Left ventricle myocardium inferior (tissue), 1 donor: ENCODE data around the gene ATP5PB. TPM values are rescaled to one million over a fixed set of nuclear protein-coding genes. Genes with fewer than 3 reads are reported as not detected.

Experiments
- DNase-seq: peaks from one replicate; pipeline ENCODE4 v3.0.0-alpha.2; 2020
- H3K27ac ChIP-seq: fragments of 200-600 bp; replicated peaks from 2 replicates; pipeline ENCODE4 v1.8.0; 2021
- H3K27me3 ChIP-seq: fragments of 200-600 bp; 2 replicates; pipeline ENCODE4 v1.8.0; 2021; ENCODE audit warnings: low read depth
- H3K36me3 ChIP-seq: fragments of 200-600 bp; 2 replicates; pipeline ENCODE4 v1.8.0; 2021
- H3K4me1 ChIP-seq: fragments of 200-600 bp; 2 replicates; pipeline ENCODE4 v1.8.0; 2021
- H3K4me3 ChIP-seq: fragments of 200-600 bp; 2 replicates; pipeline ENCODE4 v1.8.0; 2021; ENCODE audit warnings: mild to moderate bottlenecking, moderate library complexity
- H3K9me3 ChIP-seq: fragments of 200-600 bp; replicated peaks from 2 replicates; pipeline ENCODE4 v1.8.0; 2021
- CTCF ChIP-seq: fragments of 200-600 bp; IDR thresholded peaks from 2 replicates; pipeline ENCODE4 v1.8.0; 2021; ENCODE audit warnings: antibody characterized with exemption, mild to moderate bottlenecking, borderline replicate concordance
- intact Hi-C: fragments of 100-400 bp; cut with micrococcal nuclease; formaldehyde crosslinking; loops from one replicate; pipeline ENCODE4 v1.11.0; 2022
- total RNA-seq: library from RNA; stranded (reverse); fragmentation: NEBNext Ultra II Directional; extraction: Animal tissue kit (Norgen Biotek cat#: 25700); gene quantifications from one replicate; pipeline ENCODE4 v1.2.1, GENCODE V29; 2021
- donor health status: DM: no; HTN: yes; CAD: no; lungs with severe emphysema.

Gene ATP5PB
- total RNA-seq, 1 donor from 2014 or later, result 671 TPM

- Histone ChIP-seq H3K27ac (peak overlapping the region; percentile 94), H3K4me3 (peak overlapping the region; percentile 95), H3K36me3 (peaks cover 46% of the 10 kb centered on the region), H3K27me3 (no peaks in the 10 kb centered on the region), H3K9me3 (no peaks in the 10 kb centered on the region), H3K4me1 (peaks cover 64% of the 10 kb centered on the region)
- TF ChIP-seq CTCF, result no peak
- no peak for DNase-seq
- intact Hi-C loops, result no loop called here
Measured at GRCh38 chr1:111448482-111448917, 764 bp upstream of the ATP5PB start.

- no peaks in the 10 kb centered on the region for H3K9me3 ChIP-seq
- intact Hi-C loops, result no loop called here
- no peaks in the 10 kb centered on the region for H3K27me3 ChIP-seq
- DNase-seq, result no peak
- H3K4me3 ChIP-seq, result peak overlapping the region; percentile 95
- H3K27ac ChIP-seq, result peak overlapping the region; percentile 94
- H3K36me3 ChIP-seq, result peaks cover 48% of the 10 kb centered on the region
- TF ChIP-seq CTCF, result no peak
- H3K4me1 ChIP-seq, result peaks cover 75% of the 10 kb centered on the region
Measured at GRCh38 chr1:111449703-111450017, 396 bp downstream of the ATP5PB start.

- Histone ChIP-seq H3K36me3 (peaks cover 48% of the 10 kb centered on the region), H3K4me1 (peaks cover 80% of the 10 kb centered on the region), H3K27me3 (no peaks in the 10 kb centered on the region), H3K27ac (peak overlapping the region; percentile 94), H3K9me3 (no peaks in the 10 kb centered on the region), H3K4me3 (peak overlapping the region; percentile 95)
- intact Hi-C loops, result no loop called here
- TF ChIP-seq CTCF, result no peak
- no peak for DNase-seq
Measured at GRCh38 chr1:111450185-111450584, 921 bp downstream of the ATP5PB start.

GRCh38 chr1:111452581-111452980 is 3.3 kb downstream of the ATP5PB start:
- peak overlapping the region; percentile 95 for H3K4me3 ChIP-seq
- TF ChIP-seq CTCF, result no peak
- no peaks in the 10 kb centered on the region for H3K27me3 ChIP-seq
- intact Hi-C loops, result no loop called here
- H3K27ac ChIP-seq, result no peak overlapping the region
- peaks cover 52% of the 10 kb centered on the region for H3K36me3 ChIP-seq
- no peak for DNase-seq
- H3K9me3 ChIP-seq, result no peaks in the 10 kb centered on the region
- H3K4me1 ChIP-seq, result peaks cover 89% of the 10 kb centered on the region

GRCh38 chr1:111453706-111454105 is 4.4 kb downstream of the ATP5PB start:
- H3K36me3 ChIP-seq, result peaks cover 63% of the 10 kb centered on the region
- intact Hi-C loops, result no loop called here
- no peak overlapping the region for H3K27ac ChIP-seq
- H3K9me3 ChIP-seq, result no peaks in the 10 kb centered on the region
- DNase-seq, result no peak
- H3K4me3 ChIP-seq, result no peak overlapping the region
- peaks cover 87% of the 10 kb centered on the region for H3K4me1 ChIP-seq
- TF ChIP-seq CTCF, result no peak
- no peaks in the 10 kb centered on the region for H3K27me3 ChIP-seq
